GM21515 (cell line): ENCODE results near the gene CHMP3.

ENCODE experiments used
- ATAC-seq: cut with Tn5 transposase; IDR thresholded peaks from one replicate; pipeline ENCODE4 v1.9.1; 2021; ENCODE audit not compliant: unreplicated experiment

The CHMP3 gene

DNA sequence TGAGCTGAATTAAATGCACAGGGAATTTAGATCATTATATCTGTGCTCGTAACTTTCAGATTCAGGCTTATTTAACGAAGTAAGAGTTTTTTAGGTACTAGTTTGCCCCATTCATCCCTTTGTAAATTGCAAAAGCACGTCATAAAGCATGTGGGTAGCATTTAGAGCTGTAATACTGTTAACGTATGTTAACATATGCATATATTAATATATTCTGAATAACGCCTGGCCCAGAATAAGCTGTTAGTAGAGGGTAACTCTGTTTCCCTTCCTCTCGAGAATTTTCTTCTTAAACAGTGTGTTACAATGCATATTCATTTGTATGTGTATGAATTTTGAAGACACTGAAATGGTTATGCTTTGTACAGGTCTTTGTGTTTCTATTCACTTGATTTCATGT is 91.6 kb downstream of the CHMP3 start:
- no peak for ATAC-seq

DNA sequence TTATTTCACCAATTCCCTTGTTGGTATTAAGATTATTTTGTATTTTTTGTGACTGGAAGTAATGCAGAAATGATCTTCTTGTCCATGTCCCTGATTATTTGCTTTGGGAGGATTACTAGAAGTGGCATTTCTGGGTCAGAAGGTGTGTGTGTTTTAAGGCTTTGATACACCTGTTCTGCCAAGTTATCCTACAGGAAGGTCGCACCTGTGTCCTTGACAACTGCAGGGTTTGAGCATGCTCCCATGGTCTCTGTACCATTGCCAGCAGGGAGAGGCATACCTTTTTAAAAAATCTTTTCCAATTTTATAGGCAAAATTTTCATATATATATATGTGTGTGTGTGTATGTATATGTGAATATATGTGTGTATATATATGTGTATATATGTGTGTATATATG is 92.4 kb downstream of the CHMP3 start:
- ATAC-seq = no peak

DNA sequence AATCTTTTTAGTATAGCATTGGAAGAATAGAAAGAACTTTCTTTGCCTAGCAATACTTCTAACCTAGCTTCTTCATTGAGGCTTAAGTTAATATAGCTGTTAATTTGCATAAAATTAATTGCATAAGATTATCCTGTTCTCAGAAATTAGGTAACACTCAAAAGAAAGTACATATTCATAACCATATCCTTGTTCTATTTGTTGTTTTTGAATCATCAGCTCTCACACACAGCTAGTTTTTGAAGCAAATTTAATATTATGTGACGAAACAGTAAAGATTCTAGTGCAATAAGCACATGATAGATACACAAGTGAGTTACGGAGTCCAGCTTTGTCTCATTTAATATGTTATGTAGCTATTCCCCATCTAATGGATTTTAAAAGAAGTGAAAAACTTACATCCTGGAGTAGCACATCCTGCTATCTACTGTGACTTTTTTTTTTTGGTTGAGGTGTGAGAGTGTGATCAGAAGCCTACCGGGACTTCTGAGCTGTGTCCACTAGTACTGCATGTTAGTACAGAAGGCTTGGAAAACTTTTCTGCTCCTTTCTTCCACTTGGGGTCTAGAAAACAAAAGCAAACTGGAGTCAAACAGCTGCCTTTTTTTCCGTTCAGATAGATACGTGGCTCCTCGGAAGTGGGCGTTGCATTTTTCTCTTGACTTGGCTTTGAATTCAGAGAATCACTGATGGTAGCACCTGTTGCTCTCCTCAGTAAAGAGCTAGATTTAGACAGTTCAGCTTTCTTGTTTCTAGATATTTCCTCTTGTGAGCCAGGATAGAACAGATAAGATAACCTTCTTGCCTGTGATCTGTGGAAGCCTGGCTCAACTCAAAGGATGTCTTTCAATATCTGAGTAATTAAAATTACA is 94.8 kb downstream of the CHMP3 start:
- no peak for ATAC-seq

DNA sequence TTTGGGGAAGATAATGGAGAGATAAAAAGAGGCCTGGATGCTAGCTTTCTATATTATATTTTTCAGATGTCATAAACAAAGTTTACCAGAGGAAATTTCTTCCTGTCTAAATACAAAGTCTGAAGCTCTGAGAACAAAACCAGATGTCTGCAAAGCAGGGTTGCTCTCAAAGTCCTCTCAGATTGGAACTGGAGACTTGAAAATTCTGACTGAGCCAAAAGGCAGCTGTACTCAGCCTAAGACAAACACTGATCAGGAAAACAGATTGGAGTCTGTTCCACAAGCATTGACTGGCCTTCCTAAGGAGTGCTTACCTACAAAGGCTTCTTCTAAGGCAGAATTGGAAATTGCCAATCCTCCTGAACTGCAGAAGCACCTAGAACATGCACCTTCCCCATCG is 96.9 kb downstream of the CHMP3 start:
- no peak for ATAC-seq

DNA sequence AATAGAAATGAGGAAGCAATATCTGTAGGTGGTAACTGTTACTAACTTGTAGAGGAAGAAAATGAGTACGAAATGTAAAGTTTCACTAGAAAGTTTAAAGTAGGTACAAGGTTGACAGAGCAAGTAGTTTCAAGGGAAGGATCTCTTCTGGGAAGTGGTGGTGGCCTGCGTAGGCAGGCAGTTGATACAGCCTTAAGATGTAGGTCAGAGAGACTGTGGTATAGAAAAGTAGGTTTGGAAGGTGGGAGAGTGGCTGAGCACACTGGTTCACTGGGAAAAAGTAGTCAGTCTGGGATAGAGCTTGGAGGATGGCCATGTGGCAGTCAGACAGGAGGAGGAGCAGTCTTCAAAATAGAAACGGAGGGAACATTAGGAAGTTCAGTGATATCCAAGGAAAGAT is 98.6 kb downstream of the CHMP3 start:
- no peak for ATAC-seq

DNA sequence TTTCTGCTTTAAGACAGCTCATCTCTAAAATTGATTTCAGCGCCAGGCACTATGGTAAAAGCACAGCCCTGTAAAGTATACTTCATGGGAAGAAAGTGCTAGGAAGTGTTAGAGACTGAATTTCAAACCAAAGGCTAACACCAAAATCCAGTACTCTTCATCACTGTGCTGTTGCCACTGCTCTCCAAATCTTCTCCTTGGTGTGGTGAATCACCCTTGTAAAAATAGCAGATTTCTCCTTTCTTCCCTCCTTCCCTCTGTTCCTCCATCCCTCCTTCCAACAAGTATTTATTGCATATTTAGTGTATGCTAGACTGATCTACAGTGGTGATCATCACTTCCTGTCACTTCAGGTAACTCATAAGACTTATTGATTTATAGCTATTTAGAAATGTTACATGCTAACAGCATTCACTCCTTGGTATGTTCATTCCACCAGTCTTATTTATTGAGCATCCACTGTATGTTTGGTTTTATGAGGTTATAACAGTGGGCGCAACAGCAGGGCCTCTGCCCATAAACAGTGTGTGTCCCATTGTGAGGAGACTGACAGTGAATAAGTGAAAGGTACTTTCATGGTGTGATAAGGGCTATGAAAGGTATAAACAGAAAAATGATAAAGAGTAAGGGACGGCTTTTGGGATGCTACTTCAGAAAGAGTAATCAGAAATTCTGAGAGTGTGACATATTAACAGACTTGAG is 102.0 kb downstream of the CHMP3 start:
- ATAC-seq = no peak

DNA sequence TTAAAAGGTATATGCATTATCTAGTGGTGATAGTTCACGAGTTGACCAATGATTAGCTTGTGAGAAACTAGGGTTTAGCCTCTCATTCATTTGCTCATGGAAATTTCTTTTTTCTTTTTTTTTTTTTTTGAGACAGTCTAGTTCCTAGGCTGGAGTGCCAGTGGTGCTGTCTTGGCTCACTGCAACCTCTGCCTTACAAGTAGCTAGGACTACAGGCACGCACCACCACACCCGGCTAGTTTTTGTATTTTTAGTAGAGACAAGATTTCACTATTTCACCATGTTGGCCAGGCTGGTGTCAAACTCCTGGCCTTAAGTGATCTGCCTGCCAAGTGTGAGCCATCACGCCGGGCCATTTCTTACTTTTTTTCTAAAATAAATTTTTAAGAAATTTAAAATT is 108.1 kb downstream of the CHMP3 start:
- no peak for ATAC-seq

DNA sequence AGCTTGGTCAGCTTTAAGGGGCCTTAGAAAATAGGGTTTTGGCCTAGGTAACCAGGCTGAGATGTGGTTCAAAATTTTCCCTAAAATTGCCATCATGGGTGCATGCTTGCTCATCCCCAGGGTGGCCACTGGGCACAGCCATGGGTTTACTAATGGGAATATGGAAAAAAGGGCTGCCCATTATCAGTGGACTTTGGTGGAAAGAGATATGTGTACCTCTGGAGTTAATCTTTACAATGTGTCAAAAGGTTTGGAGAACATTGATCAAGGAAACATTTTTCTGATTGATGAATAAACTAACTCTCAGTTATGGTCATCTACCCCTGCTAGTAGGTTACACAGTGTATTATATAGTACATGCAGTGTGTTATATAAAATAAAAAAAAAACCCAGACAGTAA is 109.0 kb downstream of the CHMP3 start:
- ATAC-seq = no peak

DNA sequence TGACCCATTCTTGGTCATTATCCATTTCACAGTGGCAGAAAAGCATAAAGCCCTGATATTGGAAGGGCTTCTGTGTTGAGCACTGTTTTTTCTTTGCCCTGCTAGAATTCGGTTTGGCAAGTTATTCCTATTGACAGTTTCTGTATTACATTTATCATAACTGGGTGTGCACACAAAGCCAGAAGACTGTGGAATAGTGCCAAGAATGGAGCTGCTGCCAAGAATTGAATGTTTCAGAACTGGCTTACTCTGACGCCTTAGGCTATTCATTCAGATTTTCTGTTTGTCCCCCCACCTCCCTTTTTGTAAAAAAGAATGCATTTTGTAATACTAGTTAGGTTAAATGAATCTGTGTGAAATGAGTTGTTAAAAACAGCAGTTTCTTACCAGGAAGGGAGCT is 109.4 kb downstream of the CHMP3 start:
- no peak for ATAC-seq
